OCI-LY1 (cell line): Measurements from ENCODE around the gene ANAPC2.

Source experiments
- EZH2 ChIP-seq: fragments of 200-600 bp; sonication (generic), shearing (Covaris generic); IDR thresholded peaks from 2 replicates; pipeline ENCODE4 v1.8.0; 2017; ENCODE audit warnings: borderline replicate concordance, mixed run types, mild to moderate bottlenecking, antibody characterized with exemption, low read length, moderate library complexity, mixed read lengths
- TF ChIP-seq, protein P1 (sequence below): fragments of 200-600 bp; sonication (generic), shearing (Covaris generic); IDR thresholded peaks from 2 replicates; pipeline ENCODE4 v1.5.1; 2017; ENCODE audit warnings: mild to moderate bottlenecking, antibody characterized with exemption, low read length, moderate library complexity, mixed read lengths

DNA sequence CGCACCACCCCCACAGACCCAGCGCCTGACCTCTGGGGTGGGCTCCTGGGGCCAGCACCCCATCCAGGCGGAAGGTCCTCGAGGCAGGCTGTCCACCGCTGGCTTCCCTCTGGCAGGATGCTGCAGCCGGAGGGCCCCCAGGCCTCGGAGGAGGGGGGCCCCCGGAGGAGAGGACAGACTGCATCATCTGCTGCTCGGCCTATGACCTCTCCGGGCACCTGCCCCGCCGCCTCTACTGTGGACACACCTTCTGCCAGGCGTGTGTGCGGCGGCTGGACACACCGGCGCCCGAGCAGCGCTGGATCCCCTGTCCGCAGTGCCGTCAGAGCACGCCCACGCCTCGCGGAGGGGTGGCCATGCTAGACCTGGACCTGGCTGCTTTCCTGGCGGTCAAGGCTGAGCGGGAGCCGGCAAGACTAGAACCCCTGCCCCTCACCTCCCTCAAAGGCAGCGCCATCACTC is 40.2 kb upstream of the ANAPC2 start:
- TF ChIP-seq, protein P1, sequence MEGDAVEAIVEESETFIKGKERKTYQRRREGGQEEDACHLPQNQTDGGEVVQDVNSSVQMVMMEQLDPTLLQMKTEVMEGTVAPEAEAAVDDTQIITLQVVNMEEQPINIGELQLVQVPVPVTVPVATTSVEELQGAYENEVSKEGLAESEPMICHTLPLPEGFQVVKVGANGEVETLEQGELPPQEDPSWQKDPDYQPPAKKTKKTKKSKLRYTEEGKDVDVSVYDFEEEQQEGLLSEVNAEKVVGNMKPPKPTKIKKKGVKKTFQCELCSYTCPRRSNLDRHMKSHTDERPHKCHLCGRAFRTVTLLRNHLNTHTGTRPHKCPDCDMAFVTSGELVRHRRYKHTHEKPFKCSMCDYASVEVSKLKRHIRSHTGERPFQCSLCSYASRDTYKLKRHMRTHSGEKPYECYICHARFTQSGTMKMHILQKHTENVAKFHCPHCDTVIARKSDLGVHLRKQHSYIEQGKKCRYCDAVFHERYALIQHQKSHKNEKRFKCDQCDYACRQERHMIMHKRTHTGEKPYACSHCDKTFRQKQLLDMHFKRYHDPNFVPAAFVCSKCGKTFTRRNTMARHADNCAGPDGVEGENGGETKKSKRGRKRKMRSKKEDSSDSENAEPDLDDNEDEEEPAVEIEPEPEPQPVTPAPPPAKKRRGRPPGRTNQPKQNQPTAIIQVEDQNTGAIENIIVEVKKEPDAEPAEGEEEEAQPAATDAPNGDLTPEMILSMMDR, result no peak
- no peak for TF ChIP-seq EZH2
